A172 (cell line): ENCODE measurements around the gene CYP4V2. TPM values are rescaled to one million over a fixed set of nuclear protein-coding genes. Genes with fewer than 3 reads are reported as not detected.

Source experiments
- total RNA-seq: library from RNA; depleted of rRNA; stranded (reverse); fragments of >200 nt; shearing (Covaris generic); gene quantifications from 2 replicates; pipeline ENCODE4 v1.2.3, GENCODE V29; 2014; rRNA removed

CYP4V2 gene
- total RNA-seq, 1 experiment from 2014 or later: 26.9 TPM

Other genes with a start within 250 kb of the CYP4V2 start
- 4.0 and 4.4 TPM in 2 replicates for gene TLR3, start 122.4 kb upstream of the CYP4V2 start, total RNA-seq
- gene FAM149A, start 86.9 kb upstream of the CYP4V2 start, total RNA-seq: 5.6 and 7.3 TPM in 2 replicates
- not detected in 2 replicates for gene KLKB1, start 35.9 kb downstream of the CYP4V2 start, total RNA-seq
- gene F11, start 74.6 kb downstream of the CYP4V2 start, total RNA-seq: not detected in 2 replicates